ENCODE results near the gene BCKDHA.
A peak's percentile ranks its signal among the peaks of the same experiment; 100 is the strongest.

BCKDHA gene

DNA sequence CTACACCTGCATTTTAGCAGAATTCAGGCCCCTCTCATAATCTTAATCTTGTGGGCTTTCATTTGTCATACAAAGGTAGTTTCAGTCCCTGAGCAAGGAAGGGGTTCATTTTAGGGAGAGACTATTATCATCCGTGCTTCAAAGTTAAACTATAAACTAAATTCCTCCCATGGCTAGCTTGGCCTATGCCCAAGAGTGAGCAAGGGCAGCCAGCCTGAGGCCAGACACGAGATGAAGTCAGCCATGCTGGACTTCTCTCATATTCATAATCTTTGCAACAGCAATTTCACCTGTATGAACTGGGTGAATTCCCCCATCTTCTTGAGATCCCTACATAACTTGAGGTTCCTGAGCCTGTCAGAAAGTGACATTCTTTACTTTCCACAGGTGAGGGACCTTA is 58.3 kb downstream of the BCKDHA start:
- no peak for DNase-seq
- TF ChIP-seq, protein P1, sequence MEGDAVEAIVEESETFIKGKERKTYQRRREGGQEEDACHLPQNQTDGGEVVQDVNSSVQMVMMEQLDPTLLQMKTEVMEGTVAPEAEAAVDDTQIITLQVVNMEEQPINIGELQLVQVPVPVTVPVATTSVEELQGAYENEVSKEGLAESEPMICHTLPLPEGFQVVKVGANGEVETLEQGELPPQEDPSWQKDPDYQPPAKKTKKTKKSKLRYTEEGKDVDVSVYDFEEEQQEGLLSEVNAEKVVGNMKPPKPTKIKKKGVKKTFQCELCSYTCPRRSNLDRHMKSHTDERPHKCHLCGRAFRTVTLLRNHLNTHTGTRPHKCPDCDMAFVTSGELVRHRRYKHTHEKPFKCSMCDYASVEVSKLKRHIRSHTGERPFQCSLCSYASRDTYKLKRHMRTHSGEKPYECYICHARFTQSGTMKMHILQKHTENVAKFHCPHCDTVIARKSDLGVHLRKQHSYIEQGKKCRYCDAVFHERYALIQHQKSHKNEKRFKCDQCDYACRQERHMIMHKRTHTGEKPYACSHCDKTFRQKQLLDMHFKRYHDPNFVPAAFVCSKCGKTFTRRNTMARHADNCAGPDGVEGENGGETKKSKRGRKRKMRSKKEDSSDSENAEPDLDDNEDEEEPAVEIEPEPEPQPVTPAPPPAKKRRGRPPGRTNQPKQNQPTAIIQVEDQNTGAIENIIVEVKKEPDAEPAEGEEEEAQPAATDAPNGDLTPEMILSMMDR (IDR thresholded peaks at IDR 0.05; ENCODE audit: low read length), result no peak
- TF ChIP-seq EZH2 (optimal IDR thresholded peaks at IDR 0.05; ENCODE audit: low read depth, low read length) (no peak), EZH2phosphoT487 (IDR thresholded peaks at IDR 0.05; ENCODE audit: low read length) (no peak)
- H3K9me2 ChIP-seq (replicated peaks; ENCODE audit: insufficient read depth, low read length), result no peaks in the 10 kb centered on the region
- no peaks in the 10 kb centered on the region for H3K36me3 ChIP-seq (replicated peaks; ENCODE audit: insufficient read depth, low read length)
- H3K9me3 ChIP-seq (replicated peaks; ENCODE audit: insufficient read depth, low read length), result no peaks in the 10 kb centered on the region
- no peak overlapping the region for H2AFZ ChIP-seq (ENCODE audit: low read length)
- H3K4me3 ChIP-seq (ENCODE audit: low read length), result no peak overlapping the region
- no peaks in the 10 kb centered on the region for H3K27me3 ChIP-seq (replicated peaks; ENCODE audit: insufficient read depth, low read length)
- no peaks in the 10 kb centered on the region for H3K79me2 ChIP-seq (ENCODE audit: low read length)
- H4K20me1 ChIP-seq (ENCODE audit: insufficient read depth, low read length), result no peaks in the 10 kb centered on the region
- H3K4me1 ChIP-seq (ENCODE audit: low read length), result peaks cover 17% of the 10 kb centered on the region
- H3K4me2 ChIP-seq (ENCODE audit: low read depth, low read length), result no peak overlapping the region
- H3K27ac ChIP-seq (ENCODE audit: low read length), result no peak overlapping the region
- no peak overlapping the region for H3K9ac ChIP-seq (ENCODE audit: low read length)
- H3F3A ChIP-seq (ENCODE audit: insufficient read depth, low read length), result peaks cover 8% of the 10 kb centered on the region; the same call in 1 of the 2 replicates

DNA sequence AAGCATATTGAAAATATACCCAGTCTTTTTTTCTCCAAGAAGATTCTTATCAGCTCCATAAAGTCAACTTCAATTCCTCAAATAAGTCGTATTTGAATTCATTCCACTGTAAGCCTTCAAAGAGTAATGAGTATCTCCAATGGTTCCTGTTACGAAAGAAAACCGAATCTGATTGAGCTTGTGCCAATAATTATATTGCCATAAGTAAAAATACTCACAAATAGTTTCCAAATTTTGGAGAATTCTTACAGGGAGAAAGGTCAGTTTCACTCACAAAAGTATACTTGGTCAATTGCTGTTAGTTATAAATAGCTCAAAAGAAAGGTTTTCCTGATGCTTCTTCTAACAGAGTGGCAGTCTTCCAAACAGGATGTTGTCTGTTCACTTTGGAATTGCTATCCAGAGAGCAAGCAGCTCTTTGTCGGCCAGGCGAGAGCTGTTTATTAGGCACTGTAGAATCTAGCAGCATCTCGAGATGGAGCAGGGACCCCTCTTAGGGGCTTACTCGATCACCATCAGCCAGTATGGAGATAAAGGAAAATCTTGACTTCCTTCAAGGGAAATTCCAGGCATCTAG is 58.8 kb downstream of the BCKDHA start:
- no peaks in the 10 kb centered on the region for H4K20me1 ChIP-seq (ENCODE audit: insufficient read depth, low read length)
- H3K27me3 ChIP-seq (replicated peaks; ENCODE audit: insufficient read depth, low read length), result no peaks in the 10 kb centered on the region
- DNase-seq, result no peak
- no peaks in the 10 kb centered on the region for H3K36me3 ChIP-seq (replicated peaks; ENCODE audit: insufficient read depth, low read length)
- H3K4me1 ChIP-seq (ENCODE audit: low read length), result peaks cover 17% of the 10 kb centered on the region
- H3K9ac ChIP-seq (ENCODE audit: low read length), result no peak overlapping the region
- H2AFZ ChIP-seq (ENCODE audit: low read length), result no peak overlapping the region
- no peaks in the 10 kb centered on the region for H3K79me2 ChIP-seq (ENCODE audit: low read length)
- H3K27ac ChIP-seq (ENCODE audit: low read length), result no peak overlapping the region
- TF ChIP-seq EZH2 (optimal IDR thresholded peaks at IDR 0.05; ENCODE audit: low read depth, low read length) (no peak), EZH2phosphoT487 (IDR thresholded peaks at IDR 0.05; ENCODE audit: low read length) (no peak)
- TF ChIP-seq, protein P1 (IDR thresholded peaks at IDR 0.05; ENCODE audit: low read length), result no peak
- H3F3A ChIP-seq (ENCODE audit: insufficient read depth, low read length), result peaks cover 8% of the 10 kb centered on the region; the same call in 1 of the 2 replicates
- no peaks in the 10 kb centered on the region for H3K9me3 ChIP-seq (replicated peaks; ENCODE audit: insufficient read depth, low read length)
- H3K9me2 ChIP-seq (replicated peaks; ENCODE audit: insufficient read depth, low read length), result no peaks in the 10 kb centered on the region
- H3K4me3 ChIP-seq (ENCODE audit: low read length), result no peak overlapping the region
- no peak overlapping the region for H3K4me2 ChIP-seq (ENCODE audit: low read depth, low read length)

DNA sequence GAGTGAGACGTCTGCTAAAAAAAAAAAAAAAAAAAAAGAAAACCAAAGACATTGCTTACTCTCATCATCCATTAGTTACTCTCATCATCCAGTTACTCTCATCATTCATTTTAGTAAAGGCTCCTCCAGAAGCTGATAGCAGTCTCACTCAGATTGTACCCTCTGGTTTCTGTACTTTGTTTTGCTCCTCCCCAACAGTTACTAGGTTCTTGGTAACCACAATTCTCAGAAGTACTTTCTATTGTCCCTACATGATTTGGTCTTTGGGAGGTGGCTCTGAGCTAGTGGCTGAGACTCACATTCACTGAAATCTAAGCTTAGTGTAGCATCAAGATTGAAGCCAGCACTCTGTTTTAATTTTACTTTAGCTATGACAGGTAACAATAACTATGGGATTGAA is 59.6 kb downstream of the BCKDHA start:
- no peaks in the 10 kb centered on the region for H3K9me3 ChIP-seq (replicated peaks; ENCODE audit: insufficient read depth, low read length)
- no peak overlapping the region for H2AFZ ChIP-seq (ENCODE audit: low read length)
- peak; percentile 82 for DNase-seq
- no peaks in the 10 kb centered on the region for H3K9me2 ChIP-seq (replicated peaks; ENCODE audit: insufficient read depth, low read length)
- no peaks in the 10 kb centered on the region for H4K20me1 ChIP-seq (ENCODE audit: insufficient read depth, low read length)
- TF ChIP-seq EZH2phosphoT487 (IDR thresholded peaks at IDR 0.05; ENCODE audit: low read length), result no peak
- TF ChIP-seq, protein P1 (IDR thresholded peaks at IDR 0.05; ENCODE audit: low read length), result no peak
- TF ChIP-seq EZH2 (optimal IDR thresholded peaks at IDR 0.05; ENCODE audit: low read depth, low read length), result no peak
- H3K9ac ChIP-seq (ENCODE audit: low read length), result no peak overlapping the region
- no peaks in the 10 kb centered on the region for H3K79me2 ChIP-seq (ENCODE audit: low read length)
- no peak overlapping the region for H3K4me3 ChIP-seq (ENCODE audit: low read length)
- no peaks in the 10 kb centered on the region for H3K27me3 ChIP-seq (replicated peaks; ENCODE audit: insufficient read depth, low read length)
- H3K36me3 ChIP-seq (replicated peaks; ENCODE audit: insufficient read depth, low read length), result no peaks in the 10 kb centered on the region
- H3K27ac ChIP-seq (ENCODE audit: low read length), result 0 out of 2 replicates have a peak overlapping the region, but pooled peaks have one; percentile 12
- peaks cover 8% of the 10 kb centered on the region; the same call in 1 of the 2 replicates for H3F3A ChIP-seq (ENCODE audit: insufficient read depth, low read length)
- H3K4me2 ChIP-seq (ENCODE audit: low read depth, low read length), result peak overlapping the region; percentile 15
- H3K4me1 ChIP-seq (ENCODE audit: low read length), result peaks cover 17% of the 10 kb centered on the region

Measured in MM.1S (cell line).